ENCODE data around the gene KRTAP9-2. TPM values are rescaled to one million over a fixed set of nuclear protein-coding genes. Genes with fewer than 3 reads are reported as not detected.

The KRTAP9-2 gene
- total RNA-seq, 1 donor from 2014 or later = not detected

Other genes starting within 250 kb of the KRTAP9-2 start
- gene KRT40, start 242.3 kb upstream of the KRTAP9-2 start, total RNA-seq = not detected in 2 replicates
- gene KRTAP3-3, start 232.5 kb upstream of the KRTAP9-2 start, total RNA-seq = not detected in 2 replicates
- not detected in 2 replicates for gene KRTAP3-2, start 226.7 kb upstream of the KRTAP9-2 start, total RNA-seq
- not detected in 2 replicates for gene KRTAP3-1, start 217.5 kb upstream of the KRTAP9-2 start, total RNA-seq
- not detected in 2 replicates for gene KRTAP1-5, start 199.4 kb upstream of the KRTAP9-2 start, total RNA-seq
- gene KRTAP1-4, start 196.5 kb upstream of the KRTAP9-2 start, total RNA-seq = not detected in 2 replicates
- not detected in 2 replicates for gene KRTAP1-3, start 191.8 kb upstream of the KRTAP9-2 start, total RNA-seq
- not detected in 2 replicates for gene KRTAP1-1, start 185.2 kb upstream of the KRTAP9-2 start, total RNA-seq
- not detected in 2 replicates for gene KRTAP2-1, start 179.3 kb upstream of the KRTAP9-2 start, total RNA-seq
- not detected in 2 replicates for gene KRTAP2-2, start 171.4 kb upstream of the KRTAP9-2 start, total RNA-seq
- gene KRTAP2-3, start 166.5 kb upstream of the KRTAP9-2 start, total RNA-seq = not detected in 2 replicates
- gene KRTAP2-4, start 160.8 kb upstream of the KRTAP9-2 start, total RNA-seq = not detected in 2 replicates
- not detected in 2 replicates for gene KRTAP4-7, start 142.5 kb upstream of the KRTAP9-2 start, total RNA-seq
- not detected in 2 replicates for gene KRTAP4-8, start 128.5 kb upstream of the KRTAP9-2 start, total RNA-seq
- not detected in 2 replicates for gene KRTAP4-16, start 124.4 kb upstream of the KRTAP9-2 start, total RNA-seq
- not detected in 2 replicates for gene KRTAP4-9, start 121.3 kb upstream of the KRTAP9-2 start, total RNA-seq
- not detected in 2 replicates for gene KRTAP4-11, start 108.3 kb upstream of the KRTAP9-2 start, total RNA-seq
- not detected in 2 replicates for gene KRTAP4-12, start 102.5 kb upstream of the KRTAP9-2 start, total RNA-seq
- gene KRTAP4-6, start 86.1 kb upstream of the KRTAP9-2 start, total RNA-seq = not detected in 2 replicates
- gene KRTAP4-5, start 76.8 kb upstream of the KRTAP9-2 start, total RNA-seq = not detected in 2 replicates
- not detected in 2 replicates for gene KRTAP4-4, start 65.9 kb upstream of the KRTAP9-2 start, total RNA-seq
- gene KRTAP4-3, start 58.4 kb upstream of the KRTAP9-2 start, total RNA-seq = not detected in 2 replicates
- gene KRTAP4-2, start 48.4 kb upstream of the KRTAP9-2 start, total RNA-seq = not detected in 2 replicates
- not detected in 2 replicates for gene KRTAP4-1, start 41.7 kb upstream of the KRTAP9-2 start, total RNA-seq
- not detected in 2 replicates for gene KRTAP9-1, start 36.8 kb upstream of the KRTAP9-2 start, total RNA-seq
- not detected in 2 replicates for gene KRTAP9-3, start 5.8 kb downstream of the KRTAP9-2 start, total RNA-seq
- gene KRTAP9-8, start 11.4 kb downstream of the KRTAP9-2 start, total RNA-seq = not detected in 2 replicates
- not detected in 2 replicates for gene KRTAP9-4, start 23.0 kb downstream of the KRTAP9-2 start, total RNA-seq
- gene KRTAP9-9, start 28.7 kb downstream of the KRTAP9-2 start, total RNA-seq = not detected in 2 replicates
- gene KRTAP9-6, start 38.7 kb downstream of the KRTAP9-2 start, total RNA-seq = not detected in 2 replicates
- not detected in 2 replicates for gene KRTAP9-7, start 49.0 kb downstream of the KRTAP9-2 start, total RNA-seq
- gene KRTAP29-1, start 76.2 kb downstream of the KRTAP9-2 start, total RNA-seq = not detected in 2 replicates
- gene KRTAP16-1, start 82.7 kb downstream of the KRTAP9-2 start, total RNA-seq = not detected in 2 replicates
- gene KRTAP17-1, start 89.1 kb downstream of the KRTAP9-2 start, total RNA-seq = not detected in 2 replicates
- not detected in 2 replicates for gene KRT33A, start 124.2 kb downstream of the KRTAP9-2 start, total RNA-seq
- not detected in 2 replicates for gene KRT33B, start 143.2 kb downstream of the KRTAP9-2 start, total RNA-seq
- gene KRT34, start 155.7 kb downstream of the KRTAP9-2 start, total RNA-seq = not detected in 2 replicates
- gene KRT31, start 171.0 kb downstream of the KRTAP9-2 start, total RNA-seq = not detected in 2 replicates
- not detected in 2 replicates for gene KRT37, start 197.9 kb downstream of the KRTAP9-2 start, total RNA-seq
- not detected in 2 replicates for gene KRT38, start 214.3 kb downstream of the KRTAP9-2 start, total RNA-seq
- gene KRT32, start 240.7 kb downstream of the KRTAP9-2 start, total RNA-seq = not detected in 2 replicates